GM18511 (cell line): Measurements from ENCODE around the gene RFX7.
"Not testable (repeated sequence)": the region's sequence is repeated elsewhere in the genome, so short reads cannot be mapped to it uniquely, and the experiment has no call there.

Experiments used
- ATAC-seq: cut with Tn5 transposase; IDR thresholded peaks from one replicate; pipeline ENCODE4 v1.9.1; 2021; ENCODE audit warnings: mild to moderate bottlenecking, moderate library complexity; ENCODE audit not compliant: unreplicated experiment

The RFX7 gene

GRCh38 chr15:56243163-56244037 is at the start of gene RFX7:
RFX7 (minus strand) TSS chr15:56243879; CDS start chr15:56243285, 594 bp downstream.
- peak; percentile 59 for ATAC-seq

- ATAC-seq, result no peak
Measured at GRCh38 chr15:56292546-56293316, 49.1 kb upstream of the RFX7 start.

DNA sequence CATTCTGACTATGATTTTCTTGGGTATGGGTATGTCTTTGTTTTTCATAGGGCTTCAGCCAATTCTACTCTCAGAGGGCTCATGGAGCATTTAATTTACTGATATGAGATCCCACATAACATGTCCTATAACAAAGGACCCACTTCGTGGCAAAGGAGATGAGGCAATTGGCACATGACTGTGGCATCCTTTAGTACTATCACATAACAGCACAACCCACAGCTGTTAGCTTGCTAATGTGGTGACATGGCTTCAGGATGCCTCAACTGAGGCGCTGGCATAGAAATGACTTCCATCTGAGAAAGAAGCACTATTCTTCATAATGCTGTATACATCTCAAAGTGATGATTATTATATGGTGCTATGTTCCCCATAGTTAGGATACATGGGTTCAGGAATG is 48.1 kb upstream of the RFX7 start:
- no peak for ATAC-seq

- ATAC-seq, result no peak
Measured at GRCh38 chr15:56286213-56286612, 42.5 kb upstream of the RFX7 start.

GRCh38 chr15:56281145-56281544 is 37.5 kb upstream of the RFX7 start:
- no peak for ATAC-seq

DNA sequence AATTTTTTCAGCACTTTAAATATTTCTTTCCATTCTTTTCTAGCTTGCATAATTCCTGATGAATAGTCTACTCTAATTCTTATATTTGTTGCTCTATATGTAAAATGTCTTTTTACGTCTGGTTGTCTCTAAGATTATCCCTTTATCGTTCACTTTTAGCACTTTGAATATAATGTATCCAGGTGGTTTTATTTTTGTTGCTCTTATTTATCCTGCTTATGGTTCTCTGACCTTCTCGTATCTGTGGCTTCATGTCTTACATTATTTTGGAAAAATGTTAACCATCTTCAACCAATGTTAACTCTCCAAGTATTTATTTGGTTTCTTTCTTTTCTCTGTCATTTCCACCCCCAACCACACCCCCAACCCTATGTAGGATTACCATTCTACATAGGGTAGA is 30.0 kb upstream of the RFX7 start:
- ATAC-seq, result no peak

- ATAC-seq, result no peak
Measured at GRCh38 chr15:56272454-56272853, 28.8 kb upstream of the RFX7 start.

- not testable (repeated sequence) for ATAC-seq
Measured at GRCh38 chr15:56266465-56266864, 22.8 kb upstream of the RFX7 start.

- ATAC-seq, result no peak
Measured at GRCh38 chr15:56261854-56262509, 18.3 kb upstream of the RFX7 start.

- ATAC-seq, result not testable (repeated sequence)
Measured at GRCh38 chr15:56257306-56257705, 13.6 kb upstream of the RFX7 start.

- ATAC-seq, result no peak
Measured at GRCh38 chr15:56254265-56254664, 10.6 kb upstream of the RFX7 start.

DNA sequence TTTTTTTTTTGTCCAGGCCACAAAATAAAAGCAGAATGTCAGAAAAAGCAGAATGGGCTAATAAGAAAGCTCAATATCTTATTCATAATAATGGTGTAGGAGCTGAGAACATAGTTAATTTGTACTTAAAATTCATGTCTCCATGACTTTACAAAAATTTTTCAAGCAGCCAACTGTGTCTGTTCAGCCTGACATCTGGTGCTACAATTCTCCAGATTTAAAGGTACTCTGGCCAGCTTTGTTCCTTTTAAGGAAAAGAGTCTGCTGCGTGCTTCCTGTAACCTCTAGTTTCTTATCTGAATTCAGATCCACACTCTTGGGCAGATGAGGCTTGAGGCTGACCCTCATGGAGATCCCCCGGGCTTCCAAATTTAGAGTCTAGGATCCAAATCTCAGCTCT is 8.7 kb upstream of the RFX7 start:
- ATAC-seq, result no peak

DNA sequence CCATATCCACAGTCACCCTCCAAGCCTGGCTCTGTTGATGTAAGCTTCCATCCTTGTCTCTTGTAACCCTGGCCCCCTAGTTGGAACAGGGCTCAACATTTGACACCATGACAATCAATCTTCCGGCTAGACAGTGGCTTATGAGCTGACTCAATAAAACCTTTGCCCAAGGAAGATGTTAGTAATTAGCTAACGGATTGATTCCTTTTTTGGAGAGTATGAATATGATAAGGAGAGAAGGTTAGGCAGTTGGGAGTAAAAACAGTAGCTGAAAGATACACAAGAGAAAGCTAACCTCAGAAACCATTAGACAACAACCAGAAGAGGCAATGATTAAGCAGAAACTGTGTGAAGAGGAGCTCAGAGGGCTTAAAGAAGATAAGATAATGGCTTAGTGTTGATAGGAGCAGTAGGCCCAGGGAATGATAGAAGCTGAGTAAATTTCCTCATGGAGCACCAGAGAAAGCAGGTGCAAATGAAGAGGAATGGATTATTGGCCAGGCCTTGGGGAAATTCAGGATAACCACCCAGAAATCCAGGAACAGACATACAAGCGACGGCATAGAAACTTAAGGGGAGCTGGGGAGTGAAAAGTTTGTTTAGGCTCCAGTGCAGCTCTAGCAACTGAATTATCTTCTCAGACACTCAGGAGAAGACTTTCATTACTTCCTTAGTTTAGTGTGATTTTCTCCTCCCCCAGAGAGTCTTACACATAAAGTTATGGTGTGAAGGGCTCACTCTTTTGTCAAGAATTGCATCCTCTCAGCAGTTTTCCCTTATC is 7.8 kb upstream of the RFX7 start:
- ATAC-seq, result no peak

- ATAC-seq, result no peak
Measured at GRCh38 chr15:56250626-56251025, 6.9 kb upstream of the RFX7 start.

- no peak for ATAC-seq
Measured at GRCh38 chr15:56249092-56249491, 5.4 kb upstream of the RFX7 start.

DNA sequence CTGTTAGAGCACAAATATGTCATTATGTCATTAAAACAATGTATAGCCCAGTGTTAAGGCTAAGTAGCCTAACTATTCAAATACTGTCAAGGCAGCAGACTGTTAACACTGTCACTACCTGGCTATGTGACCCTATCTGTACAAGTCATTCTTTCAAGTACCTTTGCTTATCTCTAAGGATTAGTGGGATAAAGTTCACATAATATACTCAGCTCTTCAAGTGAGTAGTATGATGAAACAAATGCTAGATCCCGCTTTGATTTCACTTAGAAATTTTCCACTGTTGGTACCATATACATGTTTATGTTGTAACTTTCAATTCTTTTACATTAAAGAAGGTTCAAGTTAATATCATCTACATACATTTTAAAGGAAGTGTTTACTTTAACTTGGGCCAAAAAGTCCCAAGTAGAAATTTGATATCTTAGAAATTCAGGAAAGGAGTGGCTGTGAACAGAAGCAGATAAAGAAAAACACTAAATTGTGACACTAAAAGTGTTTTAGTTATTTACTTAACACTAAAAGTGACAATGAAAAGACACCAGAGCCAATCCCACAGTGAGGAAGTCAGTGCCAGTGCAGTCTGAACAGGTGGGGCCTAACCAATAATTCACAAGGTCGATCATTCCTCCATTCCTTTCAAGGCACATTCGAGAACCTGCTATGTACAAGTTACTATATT is 4.8 kb upstream of the RFX7 start:
- no peak for ATAC-seq

- no peak for ATAC-seq
Measured at GRCh38 chr15:56247266-56247665, 3.6 kb upstream of the RFX7 start.

DNA sequence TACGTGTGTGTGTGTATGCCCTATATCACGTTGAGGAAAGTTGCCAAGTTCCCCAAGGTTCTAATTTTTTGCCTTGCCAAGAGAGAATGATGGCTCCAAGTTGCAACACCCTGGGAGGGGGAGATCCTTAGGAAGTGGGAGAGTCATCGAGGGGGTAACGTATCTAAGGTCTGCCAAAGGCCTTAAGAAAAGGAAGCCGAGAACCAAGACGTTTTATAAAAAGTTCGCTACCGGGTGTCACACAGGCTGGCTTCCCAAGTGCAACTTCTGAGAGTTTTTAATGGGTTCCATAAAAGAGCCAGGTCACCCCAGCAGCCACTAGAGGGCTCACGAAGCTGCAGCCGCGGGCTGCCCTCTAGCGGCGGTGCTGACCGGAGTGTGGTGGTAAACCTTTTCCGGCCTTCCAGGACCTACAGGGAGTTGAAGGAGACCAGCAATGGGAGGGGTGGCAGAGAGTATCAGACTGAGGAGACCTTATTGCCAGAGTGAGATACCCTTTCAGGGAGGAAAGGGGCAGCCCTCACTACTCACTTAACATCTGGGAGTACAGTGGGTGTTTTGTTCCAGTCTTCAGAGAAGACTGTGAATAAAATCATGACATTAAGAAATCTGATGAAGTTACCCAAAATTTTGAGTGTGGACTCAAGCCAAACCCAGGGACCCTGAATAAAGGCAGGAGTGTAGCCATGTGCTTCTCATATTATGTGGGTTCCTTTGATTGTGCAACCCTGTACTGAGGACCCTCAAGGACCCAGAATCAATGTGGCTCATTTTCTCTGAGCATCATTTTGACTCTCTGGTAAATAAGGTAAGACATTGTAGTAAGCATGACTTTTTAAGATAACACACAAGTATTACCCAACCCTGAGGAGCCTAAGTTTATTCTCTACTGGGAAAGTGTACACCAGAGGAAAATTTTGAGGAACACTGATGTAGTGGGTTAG is 2.5 kb upstream of the RFX7 start:
- peak; percentile 73 for ATAC-seq
